A673 (cell line): ENCODE data around the gene KDM5A. TPM values are rescaled to one million over a fixed set of nuclear protein-coding genes. Genes with fewer than 3 reads are reported as not detected.
"Not testable (repeated sequence)": the region's sequence is repeated elsewhere in the genome, so short reads cannot be mapped to it uniquely, and the experiment has no call there.

Experiments used
- BruUV-seq: library from RNA; stranded (reverse); fragments of 400-500 nt; replicated peaks from 2 replicates; lab custom pipeline; 2021; lab: Mats Ljungman, UMichigan
- CTCF ChIA-PET: fragments of 300-600 bp; sonication (Branson Sonifier 250); formaldehyde crosslinking; loops from one replicate; lab custom pipeline; 2022; ENCODE audit warnings: antibody characterized with exemption; lab: Charles Lee
- POLR2A ChIA-PET: fragments of 300-600 bp; sonication (Branson Sonifier 250); formaldehyde crosslinking; loops from one replicate; lab custom pipeline; 2022; ENCODE audit warnings: antibody characterized with exemption; ENCODE audit not compliant: low non-redundant PET; lab: Charles Lee
- DNase-seq: peaks from one replicate; pipeline ENCODE4 v3.0.0-alpha.2; 2015; ENCODE audit warnings: low spot score
- H3K27ac ChIP-seq: fragments of 200-600 bp; sonication (generic); 2 replicates; pipeline ENCODE4 v1.5.1; 2016; ENCODE audit warnings: mixed run types, low read depth, mild to moderate bottlenecking, mixed read lengths, antibody characterized with exemption, low read length; ENCODE audit not compliant: poor library complexity, severe bottlenecking
- H3K27me3 ChIP-seq: fragments of 200-600 bp; sonication (generic); replicated peaks from 2 replicates; pipeline ENCODE4 v1.6.1; 2017; ENCODE audit warnings: mixed run types, low read depth, mild to moderate bottlenecking, mixed read lengths, antibody characterized with exemption, low read length; ENCODE audit not compliant: insufficient read depth, poor library complexity
- H3K36me3 ChIP-seq: fragments of 200-600 bp; sonication (generic); 2 replicates; pipeline ENCODE4 v1.6.1; 2016; ENCODE audit warnings: mixed run types, mild to moderate bottlenecking, mixed read lengths, antibody characterized with exemption, low read length; ENCODE audit not compliant: insufficient read depth, poor library complexity, severe bottlenecking
- H3K4me1 ChIP-seq: fragments of 200-600 bp; sonication (generic); 2 replicates; pipeline ENCODE4 v1.6.1; 2017; ENCODE audit warnings: mixed run types, mild to moderate bottlenecking, mixed read lengths, antibody characterized with exemption, low read length; ENCODE audit not compliant: insufficient read depth, poor library complexity, severe bottlenecking
- H3K4me3 ChIP-seq: fragments of 200-600 bp; sonication (generic); 2 replicates; pipeline ENCODE4 v1.5.1; 2016; ENCODE audit warnings: low read depth, mixed run types, mild to moderate bottlenecking, mixed read lengths, low read length; ENCODE audit not compliant: poor library complexity, severe bottlenecking
- H3K9me3 ChIP-seq: fragments of 200-600 bp; sonication (generic); 2 replicates; pipeline ENCODE4 v1.6.1; 2016; ENCODE audit warnings: mixed run types, low read depth, mild to moderate bottlenecking, mixed read lengths, antibody characterized with exemption, low read length; ENCODE audit not compliant: poor library complexity, severe bottlenecking
- CTCF ChIP-seq: fragments of 300-800, 200-600 bp; sonication (generic); conservative IDR thresholded peaks from 2 replicates; pipeline ENCODE4 v1.5.1; 2017; ENCODE audit warnings: low read depth, mild to moderate bottlenecking, antibody characterized with exemption, low read length, moderate library complexity, mixed read lengths
- EZH2 ChIP-seq: fragments of 200-600 bp; sonication (generic); IDR thresholded peaks from 2 replicates; pipeline ENCODE4 v1.6.1; 2017; ENCODE audit warnings: borderline replicate concordance, low read depth, mild to moderate bottlenecking, mixed read lengths, antibody characterized with exemption, low read length; ENCODE audit not compliant: poor library complexity, severe bottlenecking
- intact Hi-C: fragments of 100-400 bp; cut with micrococcal nuclease; formaldehyde crosslinking; loops from one replicate; pipeline ENCODE4 v1.10.0; 2022; ENCODE audit not compliant: unreplicated experiment
- total RNA-seq: library from RNA; stranded (reverse); gene quantifications from 2 replicates; pipeline ENCODE4 v1.2.3, GENCODE V29; 2021

KDM5A gene
- total RNA-seq, 1 experiment from 2014 or later: 68.8 TPM

DNA sequence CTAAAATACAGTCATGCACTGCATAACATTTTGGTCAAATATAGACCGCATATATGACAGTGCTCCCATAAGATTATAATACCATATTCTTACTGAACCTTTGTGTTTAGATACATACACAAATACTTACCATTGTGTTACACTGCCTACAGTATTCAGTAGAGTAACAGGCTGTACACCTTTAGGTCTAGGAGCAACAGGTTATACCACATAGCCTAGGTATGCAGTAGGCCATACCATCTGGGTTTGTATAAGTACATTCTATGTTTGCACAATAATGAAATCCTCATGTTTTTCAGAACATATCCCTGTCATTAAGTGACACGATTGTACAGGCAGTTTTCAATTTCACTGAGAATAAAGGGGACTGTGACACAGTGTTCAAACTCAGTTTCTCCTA lies 22.3 kb downstream of the KDM5A start:
- TF ChIP-seq CTCF: no peak
- ChIA-PET POLR2A (no interaction called here), CTCF (no interaction called here)
- no TSS peak for BruUV-seq
- Histone ChIP-seq H3K36me3 (peaks cover 51% of the 10 kb centered on the region), H3K4me3 (no peak overlapping the region), H3K9me3 (peaks cover 10% of the 10 kb centered on the region), H3K27me3 (no peaks in the 10 kb centered on the region), H3K4me1 (no peaks in the 10 kb centered on the region), H3K27ac (no peak overlapping the region)
- no peak for DNase-seq
- intact Hi-C loops: no loop called here

DNA sequence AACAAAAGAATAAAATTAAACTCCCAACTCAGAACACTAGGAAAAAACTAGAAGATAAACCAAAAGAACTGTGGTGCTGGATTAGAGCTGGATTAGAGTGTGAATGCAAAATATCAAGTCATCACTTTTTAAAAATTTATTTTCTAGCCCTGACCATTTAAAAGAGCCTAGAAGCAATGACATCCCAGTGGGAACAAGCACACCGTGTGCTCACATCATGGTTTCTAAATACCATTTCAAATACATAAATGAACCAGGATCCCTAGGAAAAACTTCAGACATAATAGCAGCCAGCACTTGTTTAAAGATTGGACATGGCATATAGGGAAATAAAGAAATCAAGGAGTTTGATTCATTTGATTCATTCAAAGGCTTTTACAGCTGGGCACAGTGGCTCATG lies 30.0 kb downstream of the KDM5A start:
- BruUV-seq: no TSS peak
- peaks cover 72% of the 10 kb centered on the region for H3K36me3 ChIP-seq
- no peaks in the 10 kb centered on the region for H3K27me3 ChIP-seq
- POLR2A ChIA-PET: no interaction called here
- intact Hi-C loops: no loop called here
- no peak overlapping the region for H3K27ac ChIP-seq
- no peak for DNase-seq
- CTCF ChIA-PET: no interaction called here
- TF ChIP-seq EZH2 (no peak), CTCF (no peak)
- H3K4me3 ChIP-seq: no peak overlapping the region
- no peaks in the 10 kb centered on the region for H3K9me3 ChIP-seq
- H3K4me1 ChIP-seq: no peaks in the 10 kb centered on the region

DNA sequence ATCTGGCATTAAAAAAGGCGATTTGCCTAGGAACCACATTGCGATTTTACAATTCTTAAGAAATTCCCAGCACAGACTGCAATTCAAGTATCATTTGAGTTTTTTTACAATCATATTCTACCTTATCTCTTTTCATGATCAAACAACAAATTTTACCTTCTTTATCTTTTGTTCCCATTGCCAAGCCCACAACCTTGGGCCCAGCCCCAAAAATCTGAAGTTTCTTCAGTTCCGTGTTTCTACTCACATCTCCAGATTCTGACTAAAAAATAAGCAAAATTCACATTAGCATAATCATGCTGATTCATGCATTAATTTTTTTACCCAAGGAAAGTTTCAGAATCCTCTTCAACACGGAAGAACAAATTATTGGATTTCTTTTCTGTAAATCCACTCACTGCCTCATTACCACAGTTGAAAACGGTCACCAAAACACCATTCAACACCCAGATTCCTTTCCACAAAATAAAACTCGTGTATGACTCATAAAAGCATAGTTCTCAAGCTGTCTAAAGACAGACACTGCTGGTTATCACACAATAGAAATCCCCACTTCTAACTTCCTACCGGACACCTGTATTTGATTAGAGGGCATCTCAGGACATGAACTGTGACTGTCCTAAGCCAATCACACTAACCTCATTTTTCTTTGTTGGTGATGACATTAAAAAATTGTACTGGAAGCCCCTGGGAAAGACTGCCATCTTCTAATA lies 32.7 kb downstream of the KDM5A start:
- Histone ChIP-seq H3K9me3 (no peaks in the 10 kb centered on the region), H3K27ac (peak overlapping the region; percentile 3), H3K4me1 (no peaks in the 10 kb centered on the region), H3K27me3 (no peaks in the 10 kb centered on the region), H3K36me3 (peaks cover 77% of the 10 kb centered on the region), H3K4me3 (no peak overlapping the region)
- intact Hi-C loops: no loop called here
- POLR2A ChIA-PET: no interaction called here
- CTCF ChIA-PET: no interaction called here
- DNase-seq: peak; percentile 27
- no TSS peak for BruUV-seq
- TF ChIP-seq CTCF: no peak
- no peak for TF ChIP-seq EZH2

DNA sequence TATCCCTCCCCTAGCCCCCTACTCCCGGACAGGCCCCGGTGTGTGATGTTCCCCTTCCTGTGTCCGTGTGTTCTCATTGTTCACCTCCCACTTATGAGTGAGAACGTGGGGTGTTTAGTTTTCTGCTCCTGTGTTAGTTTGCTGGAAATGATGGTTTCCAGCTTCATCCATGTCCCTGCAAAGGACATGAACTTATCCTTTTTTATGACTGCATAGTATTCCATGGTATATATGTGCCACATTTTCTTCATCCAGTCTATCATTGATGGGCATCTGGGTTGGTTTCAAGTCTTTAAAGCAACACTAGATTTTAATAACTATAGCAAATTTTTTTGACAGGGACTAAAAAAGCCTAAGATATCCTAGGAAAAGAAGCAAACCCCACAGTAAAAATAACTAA lies 37.9 kb downstream of the KDM5A start:
- H3K9me3 ChIP-seq, H3K4me1 ChIP-seq, DNase-seq, BruUV-seq, H3K27ac ChIP-seq, H3K4me3 ChIP-seq, H3K27me3 ChIP-seq, intact Hi-C loops, CTCF ChIA-PET, POLR2A ChIA-PET: not testable (repeated sequence)
- H3K36me3 ChIP-seq: peaks cover 67% of the 10 kb centered on the region

DNA sequence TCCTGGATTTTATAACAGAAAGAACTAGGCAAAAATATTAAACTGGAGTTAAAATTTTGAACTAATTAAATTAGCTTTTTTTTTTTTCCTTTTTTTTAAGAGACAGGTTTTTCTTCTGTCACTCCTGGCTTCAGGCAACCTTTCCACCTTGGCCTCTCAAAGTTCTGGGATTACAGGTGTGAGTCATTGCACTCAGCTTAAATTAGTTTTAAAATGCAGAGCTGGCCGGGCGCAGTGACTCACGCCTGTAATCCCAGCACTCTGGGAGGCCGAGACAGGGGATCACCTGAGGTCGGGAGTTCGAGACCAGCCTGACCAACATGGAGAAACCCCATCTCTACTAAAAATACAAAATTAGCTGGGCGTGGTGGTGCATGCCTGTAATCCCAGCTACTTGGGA lies 39.5 kb downstream of the KDM5A start:
- not testable (repeated sequence) for H3K9me3 ChIP-seq

More for the DNA sequence above, 39.5 kb downstream of the KDM5A start:
- peaks cover 54% of the 10 kb centered on the region for H3K36me3 ChIP-seq
- POLR2A ChIA-PET, DNase-seq, H3K4me3 ChIP-seq, intact Hi-C loops, CTCF ChIA-PET, BruUV-seq, H3K27ac ChIP-seq, H3K27me3 ChIP-seq, H3K4me1 ChIP-seq: not testable (repeated sequence)
